Smooth muscle cell (in vitro differentiated cells): ENCODE data around the gene NDUFA7. TPM values are rescaled to one million over a fixed set of nuclear protein-coding genes. Genes with fewer than 3 reads are reported as not detected.

ENCODE experiments used
- DNase-seq: peaks from one replicate; lab custom pipeline; 2025; ENCODE audit not compliant: unreplicated experiment; lab: John Stamatoyannopoulos, UW
- H2AFZ ChIP-seq: fragments of 200-600 bp; sonication (generic); 2 replicates; pipeline ENCODE4 v1.6.0; 2016; ENCODE audit warnings: antibody characterized with exemption, low read depth, mild to moderate bottlenecking
- H3F3A ChIP-seq: fragments of 200-600 bp; sonication (generic); 2 replicates; pipeline ENCODE4 v1.6.0; 2017; ENCODE audit warnings: antibody characterized with exemption, low read depth
- H3K27ac ChIP-seq: fragments of 200-600 bp; sonication (generic); 2 replicates; pipeline ENCODE4 v1.5.1; 2016; ENCODE audit warnings: low read depth, mild to moderate bottlenecking
- H3K27me3 ChIP-seq: fragments of 200-600 bp; sonication (generic); 2 replicates; pipeline ENCODE4 v1.6.1; 2016; ENCODE audit warnings: low read depth, mild to moderate bottlenecking
- H3K36me3 ChIP-seq: fragments of 200-600 bp; sonication (generic); 2 replicates; pipeline ENCODE4 v1.5.1; 2016; ENCODE audit warnings: low read depth
- H3K4me1 ChIP-seq: fragments of 200-600 bp; sonication (generic); 2 replicates; pipeline ENCODE4 v1.5.1; 2016; ENCODE audit warnings: low read depth
- H3K4me2 ChIP-seq: fragments of 200-600 bp; sonication (generic); 2 replicates; pipeline ENCODE4 v1.6.0; 2016; ENCODE audit warnings: mild to moderate bottlenecking
- H3K4me3 ChIP-seq: fragments of 200-600 bp; sonication (generic); 2 replicates; pipeline ENCODE4 v1.5.1; 2016; ENCODE audit warnings: mild to moderate bottlenecking
- H3K79me2 ChIP-seq: fragments of 200-600 bp; sonication (generic); 2 replicates; pipeline ENCODE4 v1.6.0; 2016; ENCODE audit warnings: low read depth, mild to moderate bottlenecking
- H3K9ac ChIP-seq: fragments of 200-600 bp; sonication (generic); 2 replicates; pipeline ENCODE4 v1.6.0; 2016; ENCODE audit warnings: low read depth
- H3K9me3 ChIP-seq: fragments of 200-600 bp; sonication (generic); replicated peaks from 2 replicates; pipeline ENCODE4 v1.5.1; 2016; ENCODE audit warnings: low read depth
- H4K20me1 ChIP-seq: fragments of 200-600 bp; sonication (generic); 2 replicates; pipeline ENCODE4 v1.6.0; 2016; ENCODE audit warnings: low read depth
- WGBS: methylation state at CpG from one replicate; pipeline ENCODE4 v1.1.7; 2016; ENCODE audit warnings: low lambda C conversion rate; 5-methylcytosine and 5-hydroxymethylcytosine counted together
- polyA plus RNA-seq: library from polyadenylated mRNA; unstranded; fragments of >200 nt; fragmentation: Nextera tagmentation; extraction: Ambion mirVana; gene quantifications from 2 replicates; pipeline ENCODE4 v1.2.1, GENCODE V29; 2016
- total RNA-seq: library from RNA; depleted of rRNA; stranded (reverse); fragments of >200 nt; gene quantifications from 2 replicates; pipeline ENCODE4 v1.2.3, GENCODE V29; 2014
- TF ChIP-seq, protein P1 (sequence below): fragments of 200-600 bp; sonication (generic); IDR thresholded peaks from 2 replicates; pipeline ENCODE4 v1.5.1; 2017; ENCODE audit warnings: borderline replicate concordance, mild to moderate bottlenecking, antibody characterized with exemption; ENCODE audit not compliant: insufficient read depth, poor library complexity, severe bottlenecking

NDUFA7 gene
- total and polyA plus RNA-seq, 2 experiments from 2014 or later = 17.3 to 80.4 TPM

- peaks cover 7% of the 10 kb centered on the region for H3K4me1 ChIP-seq
- no peaks in the 10 kb centered on the region for H3K27me3 ChIP-seq
- no peaks in the 10 kb centered on the region for H3K9me3 ChIP-seq
- peaks cover 9% of the 10 kb centered on the region for H4K20me1 ChIP-seq
- H3K79me2 ChIP-seq = no peaks in the 10 kb centered on the region
- WGBS = 53% methylated on average over 12 of the region's 12 CpGs
- H2AFZ ChIP-seq = no peak overlapping the region
- peak overlapping the region; percentile 83 for H3K27ac ChIP-seq
- DNase-seq = peak; percentile 63
- TF ChIP-seq, protein P1, sequence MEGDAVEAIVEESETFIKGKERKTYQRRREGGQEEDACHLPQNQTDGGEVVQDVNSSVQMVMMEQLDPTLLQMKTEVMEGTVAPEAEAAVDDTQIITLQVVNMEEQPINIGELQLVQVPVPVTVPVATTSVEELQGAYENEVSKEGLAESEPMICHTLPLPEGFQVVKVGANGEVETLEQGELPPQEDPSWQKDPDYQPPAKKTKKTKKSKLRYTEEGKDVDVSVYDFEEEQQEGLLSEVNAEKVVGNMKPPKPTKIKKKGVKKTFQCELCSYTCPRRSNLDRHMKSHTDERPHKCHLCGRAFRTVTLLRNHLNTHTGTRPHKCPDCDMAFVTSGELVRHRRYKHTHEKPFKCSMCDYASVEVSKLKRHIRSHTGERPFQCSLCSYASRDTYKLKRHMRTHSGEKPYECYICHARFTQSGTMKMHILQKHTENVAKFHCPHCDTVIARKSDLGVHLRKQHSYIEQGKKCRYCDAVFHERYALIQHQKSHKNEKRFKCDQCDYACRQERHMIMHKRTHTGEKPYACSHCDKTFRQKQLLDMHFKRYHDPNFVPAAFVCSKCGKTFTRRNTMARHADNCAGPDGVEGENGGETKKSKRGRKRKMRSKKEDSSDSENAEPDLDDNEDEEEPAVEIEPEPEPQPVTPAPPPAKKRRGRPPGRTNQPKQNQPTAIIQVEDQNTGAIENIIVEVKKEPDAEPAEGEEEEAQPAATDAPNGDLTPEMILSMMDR = no peak
- peak overlapping the region; percentile 54 for H3K9ac ChIP-seq
- H3K4me2 ChIP-seq = peak overlapping the region; percentile 83
- H3F3A ChIP-seq = peaks cover 17% of the 10 kb centered on the region
- no peak overlapping the region for H3K4me3 ChIP-seq
- no peaks in the 10 kb centered on the region for H3K36me3 ChIP-seq
Measured at GRCh38 chr19:8361921-8362793, 41.0 kb upstream of the NDUFA7 start.

DNA sequence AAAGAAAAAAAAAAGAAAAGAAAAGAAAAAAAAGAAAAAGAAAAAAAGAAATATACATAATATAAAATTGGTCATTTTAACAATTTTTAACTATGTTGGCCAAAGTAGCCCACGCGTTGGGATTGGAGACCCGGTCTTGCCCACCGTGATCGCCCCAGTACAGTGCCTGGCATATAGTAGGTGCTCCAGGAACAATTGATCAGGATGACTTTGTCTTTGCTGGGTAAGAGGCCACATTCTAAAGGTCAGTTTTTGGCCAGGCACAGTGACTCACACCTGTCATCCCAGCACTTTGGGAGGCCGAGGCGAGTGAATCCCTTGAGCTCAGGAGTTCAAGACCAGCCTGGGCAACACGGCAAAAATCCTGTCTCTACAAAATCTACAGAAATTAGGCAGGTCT, 39.0 kb upstream of the NDUFA7 start:
- peaks cover 15% of the 10 kb centered on the region for H3F3A ChIP-seq
- no peak overlapping the region for H2AFZ ChIP-seq
- TF ChIP-seq, protein P1 = no peak
- WGBS = 94% methylated on average over 8 of the region's 8 CpGs
- H3K79me2 ChIP-seq = no peaks in the 10 kb centered on the region
- H3K9ac ChIP-seq = no peak overlapping the region
- H3K4me3 ChIP-seq = no peak overlapping the region
- DNase-seq = no peak
- no peaks in the 10 kb centered on the region for H3K36me3 ChIP-seq
- no peak overlapping the region for H3K27ac ChIP-seq
- H3K4me2 ChIP-seq = no peak overlapping the region
- H3K27me3 ChIP-seq = no peaks in the 10 kb centered on the region
- H4K20me1 ChIP-seq = no peaks in the 10 kb centered on the region
- H3K9me3 ChIP-seq = no peaks in the 10 kb centered on the region
- H3K4me1 ChIP-seq = peaks cover 7% of the 10 kb centered on the region

DNA sequence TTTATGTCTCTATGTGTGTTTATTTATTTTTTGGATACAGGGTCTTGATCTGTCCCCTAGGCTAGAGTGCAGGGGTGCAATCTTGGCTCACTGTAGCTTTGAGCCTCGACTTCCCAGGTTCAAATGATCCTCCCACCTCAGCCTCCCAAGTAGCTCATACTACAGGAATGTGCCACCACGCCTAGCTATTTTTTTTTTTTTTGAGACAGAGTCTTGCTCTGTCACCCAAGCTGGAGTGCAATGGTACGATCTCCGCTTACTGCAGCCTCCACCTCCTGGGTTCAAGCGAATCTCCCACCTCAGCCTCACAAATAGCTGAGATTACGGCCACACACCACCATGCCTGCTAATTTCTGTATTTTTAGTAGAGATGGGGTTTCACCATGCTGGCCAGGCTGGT, 37.8 kb upstream of the NDUFA7 start:
- WGBS = 84% methylated on average over 6 of the region's 6 CpGs
- H4K20me1 ChIP-seq = no peaks in the 10 kb centered on the region

More for the DNA sequence above, 37.8 kb upstream of the NDUFA7 start:
- H3K4me3 ChIP-seq = no peak overlapping the region
- no peaks in the 10 kb centered on the region for H3K79me2 ChIP-seq
- no peaks in the 10 kb centered on the region for H3K9me3 ChIP-seq
- H2AFZ ChIP-seq = no peak overlapping the region
- no peaks in the 10 kb centered on the region for H3K27me3 ChIP-seq
- peaks cover 17% of the 10 kb centered on the region for H3F3A ChIP-seq
- H3K9ac ChIP-seq = no peak overlapping the region
- H3K4me2 ChIP-seq = no peak overlapping the region
- peaks cover 7% of the 10 kb centered on the region for H3K4me1 ChIP-seq
- H3K27ac ChIP-seq = no peak overlapping the region
- no peak for DNase-seq
- no peaks in the 10 kb centered on the region for H3K36me3 ChIP-seq
- TF ChIP-seq, protein P1 = no peak
